G401.6 (cell line): ENCODE results near the gene TMEM59L.

Experiments used
- FAIRE-seq: peaks from 2 replicates; lab custom pipeline; 2012; peaks lifted over from hg19 to GRCh38; lab: Jason Lieb, UNC

The TMEM59L gene

GRCh38 chr19:18659281-18660050 lies 46.8 kb downstream of the TMEM59L start:
- FAIRE-seq = no peak

- no peak for FAIRE-seq
Measured at GRCh38 chr19:18660051-18660910, 47.6 kb downstream of the TMEM59L start.

- FAIRE-seq = no peak
Measured at GRCh38 chr19:18660939-18661670, 48.4 kb downstream of the TMEM59L start.

GRCh38 chr19:18662972-18663732 lies 50.5 kb downstream of the TMEM59L start:
- no peak for FAIRE-seq

GRCh38 chr19:18663940-18664530 lies 51.4 kb downstream of the TMEM59L start:
- no peak for FAIRE-seq

GRCh38 chr19:18665771-18666202 lies 53.1 kb downstream of the TMEM59L start:
- no peak for FAIRE-seq

- FAIRE-seq = no peak
Measured at GRCh38 chr19:18666317-18666716, 53.6 kb downstream of the TMEM59L start.

- FAIRE-seq = no peak
Measured at GRCh38 chr19:18666784-18667183, 54.1 kb downstream of the TMEM59L start.

- no peak for FAIRE-seq
Measured at GRCh38 chr19:18667531-18668251, 55.0 kb downstream of the TMEM59L start.

GRCh38 chr19:18668252-18668631 lies 55.6 kb downstream of the TMEM59L start:
- no peak for FAIRE-seq

GRCh38 chr19:18668744-18669523 lies 56.3 kb downstream of the TMEM59L start:
- no peak for FAIRE-seq

- no peak for FAIRE-seq
Measured at GRCh38 chr19:18669524-18669817, 56.8 kb downstream of the TMEM59L start.

- no peak for FAIRE-seq
Measured at GRCh38 chr19:18669883-18670282, 57.2 kb downstream of the TMEM59L start.

- no peak for FAIRE-seq
Measured at GRCh38 chr19:18670312-18670711, 57.6 kb downstream of the TMEM59L start.
